OCI-LY7 (cell line): ENCODE data around the gene GRB10.

Experiments
- CTCF ChIP-seq: fragments of 200-600 bp; sonication (generic); conservative IDR thresholded peaks from 2 replicates; pipeline ENCODE4 v1.5.1; 2014; ENCODE audit warnings: mild to moderate bottlenecking, antibody characterized with exemption, low read length, moderate library complexity, mixed read lengths
- EZH2phosphoT487 ChIP-seq: fragments of 200-600 bp; sonication (generic); IDR thresholded peaks from 2 replicates; pipeline ENCODE4 v1.6.1; 2018; ENCODE audit warnings: low read depth, borderline replicate concordance, mild to moderate bottlenecking, mixed run types, antibody characterized with exemption, low read length, moderate library complexity, mixed read lengths

- no peak for TF ChIP-seq CTCF
- no peak for TF ChIP-seq EZH2phosphoT487
Measured at GRCh38 chr7:50618281-50618680, 164.4 kb downstream of the GRB10 start.
